ENCODE measurements around the gene GPR32. TPM values are rescaled to one million over a fixed set of nuclear protein-coding genes. Genes with fewer than 3 reads are reported as not detected.
"Not testable (repeated sequence)": the region's sequence is repeated elsewhere in the genome, so short reads cannot be mapped to it uniquely, and the experiment has no call there.

Gene GPR32
- total RNA-seq, 1 donor from 2014 or later: not detected

DNA sequence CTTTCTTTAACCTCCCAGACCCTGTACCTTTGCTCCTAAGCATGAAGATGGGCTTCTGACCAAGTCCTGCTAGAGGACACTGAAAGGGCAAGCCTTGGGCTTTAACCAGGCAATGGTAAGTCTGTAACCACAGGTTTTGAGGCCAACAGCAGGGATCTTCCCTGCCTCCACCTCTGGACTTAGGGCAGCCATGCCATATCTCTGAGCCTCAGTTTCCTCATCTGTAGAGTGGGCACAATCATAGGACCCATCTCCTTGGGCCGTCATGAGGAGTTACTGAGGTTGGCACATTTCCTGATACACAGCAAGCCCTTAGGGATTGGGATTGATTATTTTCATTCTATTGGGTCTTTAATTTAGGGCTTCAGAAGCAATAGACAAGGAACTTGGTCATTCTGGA lies 38.6 kb downstream of the GPR32 start:
- Mint-ChIP-seq H3K4me1 (ENCODE audit: low read depth) (peaks cover 3% of the 10 kb centered on the region), H3K27ac (no peak overlapping the region), H3K4me3 (ENCODE audit: low read depth) (no peak overlapping the region), H3K9me3 (ENCODE audit: low read depth) (peaks cover 4% of the 10 kb centered on the region), H3K36me3 (ENCODE audit: insufficient read depth) (no peaks in the 10 kb centered on the region), H3K27me3 (peaks cover 47% of the 10 kb centered on the region)
- TF ChIP-seq, protein P1, sequence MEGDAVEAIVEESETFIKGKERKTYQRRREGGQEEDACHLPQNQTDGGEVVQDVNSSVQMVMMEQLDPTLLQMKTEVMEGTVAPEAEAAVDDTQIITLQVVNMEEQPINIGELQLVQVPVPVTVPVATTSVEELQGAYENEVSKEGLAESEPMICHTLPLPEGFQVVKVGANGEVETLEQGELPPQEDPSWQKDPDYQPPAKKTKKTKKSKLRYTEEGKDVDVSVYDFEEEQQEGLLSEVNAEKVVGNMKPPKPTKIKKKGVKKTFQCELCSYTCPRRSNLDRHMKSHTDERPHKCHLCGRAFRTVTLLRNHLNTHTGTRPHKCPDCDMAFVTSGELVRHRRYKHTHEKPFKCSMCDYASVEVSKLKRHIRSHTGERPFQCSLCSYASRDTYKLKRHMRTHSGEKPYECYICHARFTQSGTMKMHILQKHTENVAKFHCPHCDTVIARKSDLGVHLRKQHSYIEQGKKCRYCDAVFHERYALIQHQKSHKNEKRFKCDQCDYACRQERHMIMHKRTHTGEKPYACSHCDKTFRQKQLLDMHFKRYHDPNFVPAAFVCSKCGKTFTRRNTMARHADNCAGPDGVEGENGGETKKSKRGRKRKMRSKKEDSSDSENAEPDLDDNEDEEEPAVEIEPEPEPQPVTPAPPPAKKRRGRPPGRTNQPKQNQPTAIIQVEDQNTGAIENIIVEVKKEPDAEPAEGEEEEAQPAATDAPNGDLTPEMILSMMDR (IDR thresholded peaks at IDR 0.05; ENCODE audit: unreplicated experiment): no peak
- DNase-seq (ENCODE audit: low spot score, unreplicated experiment): no peak

DNA sequence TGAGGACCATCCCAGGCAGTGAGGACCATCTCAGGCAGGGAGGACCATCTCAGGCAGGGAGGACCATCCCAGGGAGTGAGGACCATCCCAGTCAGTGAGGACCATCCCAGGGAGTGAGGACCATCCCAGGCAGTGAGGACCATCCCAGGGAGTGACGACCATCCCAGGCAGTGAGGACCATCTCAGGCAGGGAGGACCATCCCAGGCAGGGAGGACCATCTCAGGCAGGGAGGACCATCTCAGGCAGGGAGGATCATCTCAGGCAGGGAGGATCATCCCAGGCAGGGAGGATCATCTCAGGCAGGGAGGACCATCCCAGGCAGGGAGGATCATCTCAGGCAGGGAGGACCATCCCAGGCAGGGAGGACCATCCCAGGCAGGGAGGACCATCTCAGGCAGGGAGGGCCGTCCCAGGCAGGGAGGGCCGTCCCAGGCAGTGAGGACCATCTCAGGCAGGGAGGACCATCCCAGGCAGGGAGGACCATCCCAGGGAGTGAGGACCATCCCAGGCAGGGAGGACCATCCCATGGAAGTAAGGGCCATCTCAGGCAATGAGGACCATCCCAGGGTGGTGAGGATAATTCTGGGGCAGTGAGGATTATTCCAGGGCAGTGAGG lies 41.5 kb downstream of the GPR32 start:
- H3K4me3 Mint-ChIP-seq (ENCODE audit: low read depth); H3K27ac Mint-ChIP-seq; DNase-seq (ENCODE audit: low spot score, unreplicated experiment); H3K36me3 Mint-ChIP-seq (ENCODE audit: insufficient read depth); H3K9me3 Mint-ChIP-seq (ENCODE audit: low read depth); H3K4me1 Mint-ChIP-seq (ENCODE audit: low read depth): not testable (repeated sequence)
- peaks cover 73% of the 10 kb centered on the region for H3K27me3 Mint-ChIP-seq

DNA sequence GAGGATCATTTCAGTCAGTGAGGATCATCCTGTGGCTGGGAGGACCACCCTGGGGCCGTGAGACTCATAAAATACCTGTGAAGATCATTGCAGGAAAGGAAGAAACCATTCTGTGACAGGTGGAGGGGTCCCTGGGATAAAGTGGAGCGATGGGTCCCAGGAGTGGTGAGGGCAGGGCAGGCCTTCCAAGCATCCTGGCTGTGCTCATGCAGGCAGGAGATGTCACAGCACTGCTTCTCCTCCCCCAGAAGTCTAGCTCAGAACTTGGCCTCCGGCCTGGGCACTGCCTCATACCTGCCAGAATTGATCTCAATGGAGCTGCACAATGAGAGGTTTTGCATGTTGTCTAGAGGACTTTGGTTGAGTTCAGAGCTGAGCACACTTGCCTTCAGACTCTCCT lies 42.2 kb downstream of the GPR32 start:
- Mint-ChIP-seq H3K4me3 (ENCODE audit: low read depth) (no peak overlapping the region), H3K27me3 (peaks cover 78% of the 10 kb centered on the region), H3K4me1 (ENCODE audit: low read depth) (no peaks in the 10 kb centered on the region), H3K36me3 (ENCODE audit: insufficient read depth) (no peaks in the 10 kb centered on the region), H3K27ac (no peak overlapping the region), H3K9me3 (ENCODE audit: low read depth) (peaks cover 4% of the 10 kb centered on the region)
- TF ChIP-seq, protein P1 (IDR thresholded peaks at IDR 0.05; ENCODE audit: unreplicated experiment): no peak
- no peak for DNase-seq (ENCODE audit: low spot score, unreplicated experiment)

DNA sequence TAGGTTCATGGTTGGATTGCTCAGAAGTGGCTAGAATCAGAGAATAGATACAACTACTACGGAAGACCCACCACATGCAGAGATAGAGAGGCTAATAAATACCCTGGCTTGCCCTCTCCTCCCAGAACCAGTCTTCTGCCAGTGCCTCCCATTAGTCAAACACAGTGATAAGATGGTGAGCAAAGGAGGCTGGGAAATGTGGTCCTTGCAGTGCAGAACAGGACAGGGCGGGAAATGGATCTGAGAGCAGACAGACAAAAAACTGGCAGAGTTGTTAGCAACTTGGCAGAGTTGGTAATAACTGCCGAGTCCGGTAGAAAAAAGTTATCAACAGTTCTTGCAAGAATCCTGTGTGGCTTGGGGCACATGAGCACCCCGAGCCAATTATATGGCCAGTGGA lies 44.6 kb downstream of the GPR32 start:
- no peak overlapping the region for H3K27ac Mint-ChIP-seq
- no peaks in the 10 kb centered on the region for H3K36me3 Mint-ChIP-seq (ENCODE audit: insufficient read depth)
- TF ChIP-seq, protein P1 (IDR thresholded peaks at IDR 0.05; ENCODE audit: unreplicated experiment): no peak
- no peak overlapping the region for H3K4me3 Mint-ChIP-seq (ENCODE audit: low read depth)
- peaks cover 85% of the 10 kb centered on the region for H3K27me3 Mint-ChIP-seq
- H3K9me3 Mint-ChIP-seq (ENCODE audit: low read depth): peaks cover 4% of the 10 kb centered on the region
- no peaks in the 10 kb centered on the region for H3K4me1 Mint-ChIP-seq (ENCODE audit: low read depth)
- DNase-seq (ENCODE audit: low spot score, unreplicated experiment): no peak

DNA sequence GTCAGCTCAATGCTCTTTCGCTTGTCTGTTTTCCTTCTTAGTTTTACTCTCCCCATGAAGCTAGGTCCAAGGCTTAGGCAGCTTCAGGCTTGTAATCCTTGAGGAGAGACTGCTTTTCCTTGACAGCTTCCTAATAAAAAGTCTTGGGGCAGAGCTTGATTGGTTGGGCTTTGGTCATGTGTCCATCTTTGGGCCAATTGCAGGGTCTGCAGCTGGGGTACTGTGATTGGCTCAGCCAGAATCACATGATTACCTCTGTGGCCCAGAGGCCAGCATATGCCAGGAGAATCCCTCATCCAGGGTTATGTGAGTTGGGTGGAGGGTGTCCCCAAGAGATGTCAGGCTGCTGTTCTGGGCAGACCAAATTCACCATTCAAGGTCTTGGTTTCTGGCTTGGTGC lies 45.2 kb downstream of the GPR32 start:
- no peaks in the 10 kb centered on the region for H3K36me3 Mint-ChIP-seq (ENCODE audit: insufficient read depth)
- no peak overlapping the region for H3K27ac Mint-ChIP-seq
- no peak overlapping the region for H3K4me3 Mint-ChIP-seq (ENCODE audit: low read depth)
- H3K27me3 Mint-ChIP-seq: peaks cover 87% of the 10 kb centered on the region
- peaks cover 3% of the 10 kb centered on the region for H3K4me1 Mint-ChIP-seq (ENCODE audit: low read depth)
- H3K9me3 Mint-ChIP-seq (ENCODE audit: low read depth): peaks cover 2% of the 10 kb centered on the region
- no peak for DNase-seq (ENCODE audit: low spot score, unreplicated experiment)
- TF ChIP-seq, protein P1 (IDR thresholded peaks at IDR 0.05; ENCODE audit: unreplicated experiment): no peak
